Mesenchymal stem cell (in vitro differentiated cells and primary cell): ENCODE measurements around the gene NOTCH3.
A peak's percentile ranks its signal among the peaks of the same experiment; 100 is the strongest.

Source experiments
- DNase-seq: peaks from one replicate; pipeline ENCODE4 v3.0.0-alpha.2; 2013
- H2AFZ ChIP-seq: one replicate; pipeline ENCODE4 v1.6.1; 2013; ENCODE audit warnings: low read depth, mild to moderate bottlenecking, control low read depth, inconsistent platforms, low read length, moderate library complexity
- H2AK5ac ChIP-seq: 2 replicates; pipeline ENCODE4 v1.6.1; 2013; ENCODE audit warnings: low read length, moderate library complexity, mild to moderate bottlenecking, inconsistent platforms; ENCODE audit not compliant: severe bottlenecking
- H2BK120ac ChIP-seq: one replicate; pipeline ENCODE4 v1.6.1; 2013; ENCODE audit warnings: low read depth, mild to moderate bottlenecking, inconsistent platforms, low read length, moderate library complexity
- H2BK12ac ChIP-seq, 2 experiments: one replicate each; pipeline ENCODE4 v1.6.1; 2013; ENCODE audit warnings: inconsistent platforms in 2 of 2, low read length in 2 of 2, mild to moderate bottlenecking in 2 of 2, moderate library complexity in 2 of 2, control low read depth in 1 of 2
- H2BK15ac ChIP-seq: one replicate; pipeline ENCODE4 v1.6.1; 2013; ENCODE audit warnings: mild to moderate bottlenecking, low read depth, inconsistent platforms; ENCODE audit not compliant: poor library complexity, severe bottlenecking
- H2BK5ac ChIP-seq: 2 replicates; pipeline ENCODE4 v1.6.1; 2013; ENCODE audit warnings: low read depth, mild to moderate bottlenecking, low read length, control low read depth, inconsistent platforms; ENCODE audit not compliant: poor library complexity, severe bottlenecking
- H3K14ac ChIP-seq, 2 experiments: one replicate each; pipeline ENCODE4 v1.6.1; 2013; ENCODE audit warnings: inconsistent platforms in 2 of 2, low read length in 2 of 2, control low read depth in 1 of 2, mild to moderate bottlenecking in 1 of 2, moderate library complexity in 1 of 2
- H3K18ac ChIP-seq, 2 experiments: one replicate each; pipeline ENCODE4 v1.6.1; 2013; ENCODE audit warnings: inconsistent platforms in 2 of 2, low read length in 2 of 2, control low read depth in 1 of 2, low read depth in 1 of 2, mild to moderate bottlenecking in 1 of 2
- H3K23ac ChIP-seq, 2 experiments: one replicate each; pipeline ENCODE4 v1.6.1; 2013; ENCODE audit warnings: inconsistent platforms in 2 of 2, low read length in 2 of 2, mild to moderate bottlenecking in 2 of 2, moderate library complexity in 2 of 2, control low read depth in 1 of 2
- H3K27ac ChIP-seq: 2 replicates; pipeline ENCODE4 v1.5.1; 2013; ENCODE audit warnings: mild to moderate bottlenecking, moderate library complexity, low read length, control low read depth, inconsistent platforms; ENCODE audit not compliant: poor library complexity, severe bottlenecking
- H3K27me3 ChIP-seq, 2 experiments: 2 replicates each; pipeline versions ENCODE4 v1.6.1 to v1.7.0; 2013; ENCODE audit warnings: low read length in 2 of 2, mild to moderate bottlenecking in 2 of 2, moderate library complexity in 2 of 2, control low read depth in 1 of 2, inconsistent platforms in 1 of 2; ENCODE audit not compliant: control insufficient read depth in 1 of 2, insufficient read depth in 1 of 2
- H3K36me3 ChIP-seq, 2 experiments: 2 replicates each; pipeline versions ENCODE4 v1.6.1 to v1.7.0; 2013; ENCODE audit warnings: low read length in 2 of 2, control low read depth in 1 of 2, inconsistent platforms in 1 of 2, low read depth in 1 of 2, mild to moderate bottlenecking in 1 of 2; ENCODE audit not compliant: insufficient read depth in 2 of 2, control insufficient read depth in 1 of 2
- H3K4ac ChIP-seq, 2 experiments: one replicate each; pipeline ENCODE4 v1.6.1; 2013; ENCODE audit warnings: inconsistent platforms in 2 of 2, low read length in 2 of 2, mild to moderate bottlenecking in 2 of 2, moderate library complexity in 2 of 2, control low read depth in 1 of 2, low read depth in 1 of 2
- H3K4me1 ChIP-seq: 2 replicates; pipeline ENCODE4 v1.6.1; 2013; ENCODE audit warnings: low read depth, low read length, control low read depth; ENCODE audit not compliant: control insufficient read depth, insufficient read depth
- H3K4me2 ChIP-seq: 2 replicates; pipeline ENCODE4 v1.6.1; 2013; ENCODE audit warnings: low read length, mild to moderate bottlenecking, inconsistent platforms; ENCODE audit not compliant: poor library complexity, severe bottlenecking
- H3K4me3 ChIP-seq, 2 experiments: 2 replicates each; pipeline versions ENCODE4 v1.5.1 to v1.7.0; 2013; ENCODE audit warnings: low read length in 2 of 2, mild to moderate bottlenecking in 2 of 2, control low read depth in 1 of 2, low read depth in 1 of 2; ENCODE audit not compliant: insufficient read depth in 1 of 2
- H3K79me1 ChIP-seq: replicated peaks from 2 replicates; pipeline ENCODE4 v1.6.1; 2013; ENCODE audit warnings: mild to moderate bottlenecking, control low read depth, low read length, inconsistent platforms; ENCODE audit not compliant: poor library complexity, severe bottlenecking
- H3K9ac ChIP-seq: 2 replicates; pipeline ENCODE4 v1.7.0; 2013; ENCODE audit warnings: mild to moderate bottlenecking, low read length, moderate library complexity
- H3K9me3 ChIP-seq: 2 replicates; pipeline ENCODE4 v1.7.0; 2013; ENCODE audit warnings: mild to moderate bottlenecking, low read length; ENCODE audit not compliant: control insufficient read depth
- H4K8ac ChIP-seq: one replicate; pipeline ENCODE4 v1.6.1; 2013; ENCODE audit warnings: inconsistent platforms, mild to moderate bottlenecking, low read length, moderate library complexity
- H4K91ac ChIP-seq: one replicate; pipeline ENCODE4 v1.6.1; 2013; ENCODE audit warnings: mild to moderate bottlenecking, low read length, inconsistent platforms
- WGBS: methylation state at CpG from one replicate; pipeline ENCODE4 v1.1.7; 2013; ENCODE audit warnings: mixed read lengths; 5-methylcytosine and 5-hydroxymethylcytosine counted together

NOTCH3 gene

GRCh38 chr19:15222738-15223648 lies 22.2 kb upstream of the NOTCH3 start:
- H3K14ac ChIP-seq, result no peak overlapping the region
- peak overlapping the region; percentile 37 to 45 for H3K18ac ChIP-seq
- H2BK5ac ChIP-seq, result no peak overlapping the region
- peak; percentile 96 for DNase-seq
- no peak overlapping the region for H2BK120ac ChIP-seq
- WGBS, result 2% methylated on average over 40 of the region's 48 CpGs
- H4K8ac ChIP-seq, result peak overlapping the region; percentile 62
- peak overlapping the region in 1 of 2 experiments; percentile 29 for H2BK12ac ChIP-seq
- no peak overlapping the region for H3K23ac ChIP-seq
- H3K4me3 ChIP-seq, result peak overlapping the region; percentile 77 to 85
- no peaks in the 10 kb centered on the region for H3K79me1 ChIP-seq
- H3K4me2 ChIP-seq, result peak overlapping the region; percentile 84
- H3K4me1 ChIP-seq, result peaks cover 16% of the 10 kb centered on the region
- no peak overlapping the region for H4K91ac ChIP-seq
- H3K4ac ChIP-seq, result no peak overlapping the region
- H2AFZ ChIP-seq, result peak overlapping the region; percentile 93
- no peaks in the 10 kb centered on the region for H3K27me3 ChIP-seq
- H3K27ac ChIP-seq, result no peak overlapping the region
- no peak overlapping the region for H2AK5ac ChIP-seq
- H3K36me3 ChIP-seq, result peaks cover 0 to 11% of the 10 kb centered on the region in 2 experiments
- H3K9ac ChIP-seq, result peak overlapping the region; percentile 92
- H3K9me3 ChIP-seq, result no peaks in the 10 kb centered on the region
- H2BK15ac ChIP-seq, result no peak overlapping the region

- no peak overlapping the region for H3K27ac ChIP-seq
- no peak for DNase-seq
- H4K91ac ChIP-seq, result no peak overlapping the region
- H3K18ac ChIP-seq, result no peak overlapping the region
- no peaks in the 10 kb centered on the region for H3K36me3 ChIP-seq
- H3K4me2 ChIP-seq, result no peak overlapping the region
- no peaks in the 10 kb centered on the region for H3K79me1 ChIP-seq
- no peak overlapping the region for H2BK15ac ChIP-seq
- peaks cover 16% of the 10 kb centered on the region for H3K4me1 ChIP-seq
- H3K23ac ChIP-seq, result no peak overlapping the region
- no peak overlapping the region for H2BK5ac ChIP-seq
- no peak overlapping the region for H2AK5ac ChIP-seq
- WGBS, result 99% methylated on average over 6 of the region's 6 CpGs
- H2BK12ac ChIP-seq, result no peak overlapping the region
- H4K8ac ChIP-seq, result no peak overlapping the region
- no peak overlapping the region for H3K4ac ChIP-seq
- no peak overlapping the region for H2AFZ ChIP-seq
- H3K4me3 ChIP-seq, result no peak overlapping the region
- no peaks in the 10 kb centered on the region for H3K9me3 ChIP-seq
- H2BK120ac ChIP-seq, result no peak overlapping the region
- no peak overlapping the region for H3K14ac ChIP-seq
- no peaks in the 10 kb centered on the region for H3K27me3 ChIP-seq
- H3K9ac ChIP-seq, result no peak overlapping the region
Observed at GRCh38 chr19:15220833-15221232, 20.0 kb upstream of the NOTCH3 start.

- H3K27me3 ChIP-seq, result no peaks in the 10 kb centered on the region
- no peak overlapping the region for H4K91ac ChIP-seq
- no peak overlapping the region for H2BK5ac ChIP-seq
- H3K18ac ChIP-seq, result no peak overlapping the region
- no peak overlapping the region for H3K9ac ChIP-seq
- H3K23ac ChIP-seq, result no peak overlapping the region
- no peak overlapping the region for H3K4me3 ChIP-seq
- H3K9me3 ChIP-seq, result no peaks in the 10 kb centered on the region
- peaks cover 10% of the 10 kb centered on the region for H3K4me1 ChIP-seq
- no peak overlapping the region for H2BK120ac ChIP-seq
- H2AFZ ChIP-seq, result peak overlapping the region; percentile 23
- WGBS, result 76% methylated on average over 7 of the region's 7 CpGs
- DNase-seq, result no peak
- H3K4ac ChIP-seq, result no peak overlapping the region
- H3K27ac ChIP-seq, result no peak overlapping the region
- no peaks in the 10 kb centered on the region for H3K36me3 ChIP-seq
- no peak overlapping the region for H4K8ac ChIP-seq
- no peaks in the 10 kb centered on the region for H3K79me1 ChIP-seq
- no peak overlapping the region for H2BK15ac ChIP-seq
- H2AK5ac ChIP-seq, result no peak overlapping the region
- H2BK12ac ChIP-seq, result no peak overlapping the region
- no peak overlapping the region for H3K4me2 ChIP-seq
- no peak overlapping the region for H3K14ac ChIP-seq
Observed at GRCh38 chr19:15218501-15218900, 17.7 kb upstream of the NOTCH3 start.

GRCh38 chr19:15216363-15216762 lies 15.6 kb upstream of the NOTCH3 start:
- H3K18ac ChIP-seq, result no peak overlapping the region
- H3K9ac ChIP-seq, result no peak overlapping the region
- H4K91ac ChIP-seq, result no peak overlapping the region
- no peak overlapping the region for H3K27ac ChIP-seq
- 93% methylated on average over 6 of the region's 7 CpGs for WGBS
- no peak overlapping the region for H2AFZ ChIP-seq
- no peaks in the 10 kb centered on the region for H3K4me1 ChIP-seq
- DNase-seq, result no peak
- H4K8ac ChIP-seq, result no peak overlapping the region
- H2BK5ac ChIP-seq, result no peak overlapping the region
- no peak overlapping the region for H3K14ac ChIP-seq
- H3K27me3 ChIP-seq, result no peaks in the 10 kb centered on the region
- H3K36me3 ChIP-seq, result no peaks in the 10 kb centered on the region
- H3K4me3 ChIP-seq, result no peak overlapping the region
- no peak overlapping the region for H3K23ac ChIP-seq
- no peak overlapping the region for H2AK5ac ChIP-seq
- no peaks in the 10 kb centered on the region for H3K9me3 ChIP-seq
- no peak overlapping the region for H3K4ac ChIP-seq
- no peak overlapping the region for H2BK120ac ChIP-seq
- H3K79me1 ChIP-seq, result no peaks in the 10 kb centered on the region
- H2BK12ac ChIP-seq, result no peak overlapping the region
- no peak overlapping the region for H2BK15ac ChIP-seq
- H3K4me2 ChIP-seq, result no peak overlapping the region
